OCI-LY3 (cell line): Measurements from ENCODE around the gene TMEM185B.

Experiments
- CTCF ChIP-seq: fragments of 200-600, 300-600 bp; sonication (generic); IDR thresholded peaks from 2 replicates; pipeline ENCODE4 v1.5.1; 2014; ENCODE audit warnings: antibody characterized with exemption, low read length, low read depth
- EZH2phosphoT487 ChIP-seq: fragments of 200-600 bp; shearing (Covaris generic); IDR thresholded peaks from 2 replicates; pipeline ENCODE4 v1.6.1; 2018; ENCODE audit warnings: antibody characterized with exemption, mixed run types, low read depth

GRCh38 chr2:120224735-120225548, 1.7 kb upstream of the TMEM185B start:
- TF ChIP-seq CTCF: no peak
- TF ChIP-seq EZH2phosphoT487: no peak
